Endothelial cell of umbilical vein (primary cell): ENCODE results near the gene SH3PXD2B.

Experiments
- CTCF ChIP-seq, 2 donors: IDR thresholded peaks; 1 replicate in 1 of 2; 2 replicates in 1 of 2; pipeline ENCODE4 v1.5.1; 2011; ENCODE audit warnings: low read length in 2 of 2, mild to moderate bottlenecking in 2 of 2, moderate library complexity in 2 of 2, control low read depth in 1 of 2, inconsistent platforms in 1 of 2, low read depth in 1 of 2; ENCODE audit not compliant: insufficient read depth in 1 of 2; ENCODE audit errors: extremely low read depth in 1 of 2
- FOS ChIP-seq: IDR thresholded peaks from 2 replicates; pipeline ENCODE4 v1.6.1; 2011; ENCODE audit warnings: mild to moderate bottlenecking, low read length, moderate library complexity, borderline replicate concordance; ENCODE audit not compliant: insufficient read depth
- POLR2A ChIP-seq: IDR thresholded peaks from 2 replicates; pipeline ENCODE4 v1.6.1; 2012; ENCODE audit warnings: low read depth, mild to moderate bottlenecking, control low read depth, low read length

DNA sequence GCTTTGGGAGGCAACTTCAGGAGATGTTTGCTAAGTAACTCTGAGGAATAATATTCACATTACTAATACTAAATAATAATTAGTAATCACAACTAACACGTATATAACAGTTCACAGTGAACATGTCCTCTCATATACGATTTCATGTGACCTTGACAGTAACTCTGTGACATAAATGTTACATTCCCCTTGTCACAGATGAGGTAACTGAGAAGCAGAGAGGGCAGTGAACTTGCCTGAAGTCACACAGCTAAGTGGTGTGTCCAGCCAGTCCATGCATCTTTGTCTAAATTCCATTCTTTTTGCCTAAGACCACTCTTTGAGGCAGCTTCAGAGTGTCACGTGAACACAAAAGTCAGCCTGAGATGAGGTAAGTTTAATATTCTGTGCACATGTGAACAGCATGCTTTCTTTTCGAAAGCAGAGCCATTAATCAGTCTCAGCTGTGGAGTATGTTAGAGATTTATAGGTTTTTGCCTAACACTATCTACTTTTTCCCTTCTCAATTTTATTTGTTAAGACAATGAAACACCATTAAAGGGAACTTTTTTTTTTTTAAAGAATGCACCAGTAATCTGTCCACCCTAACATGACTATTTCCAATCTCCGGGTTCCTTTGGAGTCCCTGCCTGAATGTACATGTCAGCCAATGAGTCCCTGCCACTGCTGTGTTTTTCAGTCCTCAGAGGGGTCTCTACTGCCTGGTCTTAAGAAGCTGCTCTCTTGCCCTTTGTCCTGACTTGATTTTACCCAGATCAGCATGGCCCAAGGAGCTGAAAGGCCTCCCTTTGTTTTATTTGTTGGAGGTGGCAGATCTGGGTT is 43.5 kb downstream of the SH3PXD2B start:
- TF ChIP-seq CTCF (IDR thresholded peaks at IDR 0.05; ENCODE audit: extremely low read depth in 1 of 2, insufficient read depth in 1 of 2, low read depth in 1 of 2, low read length in 2 of 2) (no peak), POLR2A (no peak), FOS (no peak)
